ENCODE measurements around the gene STXBP5.

STXBP5 gene

DNA sequence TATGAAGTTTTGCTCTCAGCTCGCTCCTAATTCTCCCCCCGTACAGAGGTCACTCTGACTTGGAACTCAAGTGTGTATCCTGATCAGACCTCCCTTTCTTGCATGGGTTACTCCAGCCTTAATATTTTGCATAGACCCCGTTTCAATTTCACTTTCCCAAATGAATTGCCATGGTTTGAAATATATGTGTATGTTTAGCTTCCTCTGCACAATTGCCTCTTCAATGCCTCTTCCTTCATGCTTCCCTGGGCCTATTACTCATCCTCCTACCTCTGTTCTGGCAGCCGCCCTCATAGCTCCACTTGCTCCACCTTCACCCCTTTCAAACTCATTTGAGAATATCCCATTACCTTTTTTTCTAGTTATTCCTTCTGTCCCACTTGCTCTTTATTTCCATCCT, 214.3 kb downstream of the STXBP5 start:
- no peak overlapping the region for H3K4me3 ChIP-seq (ENCODE audit: low read depth, low read length)
- TF ChIP-seq, protein P1, sequence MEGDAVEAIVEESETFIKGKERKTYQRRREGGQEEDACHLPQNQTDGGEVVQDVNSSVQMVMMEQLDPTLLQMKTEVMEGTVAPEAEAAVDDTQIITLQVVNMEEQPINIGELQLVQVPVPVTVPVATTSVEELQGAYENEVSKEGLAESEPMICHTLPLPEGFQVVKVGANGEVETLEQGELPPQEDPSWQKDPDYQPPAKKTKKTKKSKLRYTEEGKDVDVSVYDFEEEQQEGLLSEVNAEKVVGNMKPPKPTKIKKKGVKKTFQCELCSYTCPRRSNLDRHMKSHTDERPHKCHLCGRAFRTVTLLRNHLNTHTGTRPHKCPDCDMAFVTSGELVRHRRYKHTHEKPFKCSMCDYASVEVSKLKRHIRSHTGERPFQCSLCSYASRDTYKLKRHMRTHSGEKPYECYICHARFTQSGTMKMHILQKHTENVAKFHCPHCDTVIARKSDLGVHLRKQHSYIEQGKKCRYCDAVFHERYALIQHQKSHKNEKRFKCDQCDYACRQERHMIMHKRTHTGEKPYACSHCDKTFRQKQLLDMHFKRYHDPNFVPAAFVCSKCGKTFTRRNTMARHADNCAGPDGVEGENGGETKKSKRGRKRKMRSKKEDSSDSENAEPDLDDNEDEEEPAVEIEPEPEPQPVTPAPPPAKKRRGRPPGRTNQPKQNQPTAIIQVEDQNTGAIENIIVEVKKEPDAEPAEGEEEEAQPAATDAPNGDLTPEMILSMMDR (IDR thresholded peaks at IDR 0.05; ENCODE audit: low read depth, low read length), result no peak
- TF ChIP-seq MYC (IDR thresholded peaks at IDR 0.05; ENCODE audit: low read depth, low read length) (no peak), POLR2A (IDR thresholded peaks at IDR 0.05; ENCODE audit: extremely low read depth, insufficient read length) (no peak), MAX (IDR thresholded peaks at IDR 0.05; ENCODE audit: low read depth, low read length) (no peak)
- DNase-seq (ENCODE audit: low read depth), result no peak

- DNase-seq (ENCODE audit: low read depth), result no peak
- TF ChIP-seq MAX (IDR thresholded peaks at IDR 0.05; ENCODE audit: low read depth, low read length) (no peak), POLR2A (IDR thresholded peaks at IDR 0.05; ENCODE audit: extremely low read depth, insufficient read length) (no peak), MYC (IDR thresholded peaks at IDR 0.05; ENCODE audit: low read depth, low read length) (no peak)
- TF ChIP-seq, protein P1 (IDR thresholded peaks at IDR 0.05; ENCODE audit: low read depth, low read length), result no peak
- no peak overlapping the region for H3K4me3 ChIP-seq (ENCODE audit: low read depth, low read length)
Observed at GRCh38 chr6:147421903-147422302, 217.7 kb downstream of the STXBP5 start.

DNA sequence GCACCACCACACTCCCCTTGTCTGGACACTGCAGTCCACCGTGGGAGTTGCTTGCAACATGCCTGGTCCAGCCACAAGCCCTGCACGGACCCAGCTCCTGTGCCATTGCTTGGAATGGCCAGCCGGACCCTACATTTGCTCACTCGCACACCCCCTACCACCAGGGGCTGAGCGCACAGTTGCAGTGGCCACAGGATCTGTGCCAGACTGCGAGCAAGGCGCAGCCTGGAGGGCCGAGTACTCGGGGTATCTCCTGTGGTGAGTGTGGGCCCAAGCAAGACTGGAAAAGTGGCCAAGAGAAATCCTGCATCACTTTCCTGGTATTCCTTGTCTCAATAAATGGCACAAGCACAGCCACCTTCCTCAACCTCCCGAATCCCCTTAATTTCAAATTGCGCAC, 218.9 kb downstream of the STXBP5 start:
- no peak for DNase-seq (ENCODE audit: low read depth)
- H3K4me3 ChIP-seq (ENCODE audit: low read depth, low read length), result no peak overlapping the region
- TF ChIP-seq, protein P1 (IDR thresholded peaks at IDR 0.05; ENCODE audit: low read depth, low read length), result no peak
- TF ChIP-seq MYC (IDR thresholded peaks at IDR 0.05; ENCODE audit: low read depth, low read length) (no peak), POLR2A (IDR thresholded peaks at IDR 0.05; ENCODE audit: extremely low read depth, insufficient read length) (no peak), MAX (IDR thresholded peaks at IDR 0.05; ENCODE audit: low read depth, low read length) (no peak)

DNA sequence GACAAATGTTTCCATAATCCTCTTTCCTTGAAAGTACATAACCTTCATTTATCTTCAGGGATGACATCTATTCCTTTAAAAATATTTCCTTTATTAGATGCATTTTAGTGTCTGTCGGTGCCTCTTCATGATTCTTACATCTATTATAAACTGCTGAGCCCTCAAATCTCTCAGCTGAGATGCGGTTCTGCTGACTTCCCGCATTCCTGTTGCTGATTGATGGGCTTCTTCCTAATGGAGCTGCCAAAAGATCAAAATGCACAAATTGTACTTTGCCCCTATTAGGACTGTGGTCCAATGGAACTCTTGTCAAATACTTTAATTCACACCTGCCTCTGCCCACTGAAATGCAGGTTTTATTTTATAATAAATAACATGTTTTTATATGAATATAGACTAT, 225.6 kb downstream of the STXBP5 start:
- no peak for DNase-seq (ENCODE audit: low read depth)
- H3K4me3 ChIP-seq (ENCODE audit: low read depth, low read length), result no peak overlapping the region
- TF ChIP-seq POLR2A (IDR thresholded peaks at IDR 0.05; ENCODE audit: extremely low read depth, insufficient read length), result no peak
- TF ChIP-seq, protein P1 (IDR thresholded peaks at IDR 0.05; ENCODE audit: low read depth, low read length), result no peak
- TF ChIP-seq MYC (IDR thresholded peaks at IDR 0.05; ENCODE audit: low read depth, low read length), result no peak
- TF ChIP-seq MAX (IDR thresholded peaks at IDR 0.05; ENCODE audit: low read depth, low read length), result no peak

DNA sequence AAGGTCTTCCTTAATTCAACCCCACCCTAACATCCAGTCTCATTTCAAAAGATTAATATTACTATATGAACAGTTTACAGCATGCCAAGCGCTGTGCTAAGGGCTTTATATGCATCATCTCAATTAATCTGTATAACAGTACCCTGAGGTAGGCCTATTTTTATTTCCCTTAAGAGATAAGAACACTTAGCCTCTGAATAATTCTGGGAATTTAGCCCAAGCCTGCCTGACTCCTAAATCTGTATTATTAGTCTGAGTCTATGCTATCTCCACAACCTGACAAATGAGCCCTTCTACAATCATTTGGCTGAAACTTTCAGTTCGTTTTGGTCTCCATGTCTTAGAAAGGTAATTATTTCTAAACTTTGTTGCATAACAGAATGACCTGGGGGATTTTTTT, 226.6 kb downstream of the STXBP5 start:
- no peak for TF ChIP-seq MYC (IDR thresholded peaks at IDR 0.05; ENCODE audit: low read depth, low read length)
- TF ChIP-seq, protein P1 (IDR thresholded peaks at IDR 0.05; ENCODE audit: low read depth, low read length), result no peak
- no peak for TF ChIP-seq MAX (IDR thresholded peaks at IDR 0.05; ENCODE audit: low read depth, low read length)
- no peak for TF ChIP-seq POLR2A (IDR thresholded peaks at IDR 0.05; ENCODE audit: extremely low read depth, insufficient read length)
- DNase-seq (ENCODE audit: low read depth), result no peak
- no peak overlapping the region for H3K4me3 ChIP-seq (ENCODE audit: low read depth, low read length)

GRCh38 chr6:147434076-147434475, 229.9 kb downstream of the STXBP5 start:
- no peak overlapping the region for H3K4me3 ChIP-seq (ENCODE audit: low read depth, low read length)
- DNase-seq (ENCODE audit: low read depth), result no peak
- TF ChIP-seq, protein P1 (IDR thresholded peaks at IDR 0.05; ENCODE audit: low read depth, low read length), result no peak
- TF ChIP-seq MAX (IDR thresholded peaks at IDR 0.05; ENCODE audit: low read depth, low read length), result no peak
- no peak for TF ChIP-seq MYC (IDR thresholded peaks at IDR 0.05; ENCODE audit: low read depth, low read length)
- TF ChIP-seq POLR2A (IDR thresholded peaks at IDR 0.05; ENCODE audit: extremely low read depth, insufficient read length), result no peak
